Type B pancreatic cell (in vitro differentiated cells): ENCODE results near the gene RIPPLY2. TPM values are rescaled to one million over a fixed set of nuclear protein-coding genes. Genes with fewer than 3 reads are reported as not detected.

Experiments used
- DNase-seq: peaks from one replicate; pipeline ENCODE4 v3.0.0; 2021; ENCODE audit warnings: mixed read lengths; ENCODE audit not compliant: unreplicated experiment; ENCODE audit errors: extremely low spot score
- H3K27ac Mint-ChIP-seq: 2 replicates; pipeline ENCODE4 v1.8.0; 2021; ENCODE audit warnings: mild to moderate bottlenecking, mixed read lengths
- H3K27me3 Mint-ChIP-seq: 2 replicates; pipeline ENCODE4 v1.8.0; 2021; ENCODE audit warnings: mixed read lengths
- H3K36me3 Mint-ChIP-seq: 2 replicates; pipeline ENCODE4 v1.8.0; 2021; ENCODE audit warnings: mixed read lengths
- H3K4me1 Mint-ChIP-seq: one replicate; pipeline ENCODE4 v1.8.0; 2021; ENCODE audit warnings: mixed read lengths; ENCODE audit not compliant: unreplicated experiment
- H3K4me3 Mint-ChIP-seq: 2 replicates; pipeline ENCODE4 v1.8.0; 2021; ENCODE audit warnings: mild to moderate bottlenecking, mixed read lengths
- H3K9me3 Mint-ChIP-seq: 2 replicates; pipeline ENCODE4 v1.8.0; 2021; ENCODE audit warnings: mixed read lengths
- CTCF ChIP-seq: fragments of 200-600 bp; sonication (generic); conservative IDR thresholded peaks from 2 replicates; pipeline ENCODE4 v1.5.0; 2021; ENCODE audit warnings: antibody characterized with exemption, mild to moderate bottlenecking
- total RNA-seq: library from RNA; stranded (reverse); gene quantifications from 2 replicates; pipeline ENCODE4 v1.2.1, GENCODE V29; 2021; ENCODE audit warnings: low replicate concordance

RIPPLY2 gene
- total RNA-seq, 1 donor from 2014 or later = 1.8 TPM

GRCh38 chr6:83879746-83880145 lies 26.6 kb downstream of the RIPPLY2 start:
- H3K36me3 Mint-ChIP-seq = peaks cover 3% of the 10 kb centered on the region
- DNase-seq = no peak
- no peak overlapping the region for H3K27ac Mint-ChIP-seq
- H3K9me3 Mint-ChIP-seq = no peaks in the 10 kb centered on the region
- peaks cover 3% of the 10 kb centered on the region for H3K4me1 Mint-ChIP-seq
- H3K4me3 Mint-ChIP-seq = no peak overlapping the region
- H3K27me3 Mint-ChIP-seq = no peaks in the 10 kb centered on the region
- TF ChIP-seq CTCF = no peak

- H3K36me3 Mint-ChIP-seq = no peaks in the 10 kb centered on the region
- peaks cover 3% of the 10 kb centered on the region for H3K4me1 Mint-ChIP-seq
- no peak for DNase-seq
- H3K27ac Mint-ChIP-seq = no peak overlapping the region
- no peak overlapping the region for H3K4me3 Mint-ChIP-seq
- TF ChIP-seq CTCF = no peak
- no peaks in the 10 kb centered on the region for H3K9me3 Mint-ChIP-seq
- H3K27me3 Mint-ChIP-seq = no peaks in the 10 kb centered on the region
Observed at GRCh38 chr6:83883240-83883639, 30.1 kb downstream of the RIPPLY2 start.

GRCh38 chr6:83884523-83884922 lies 31.4 kb downstream of the RIPPLY2 start:
- TF ChIP-seq CTCF = peak; percentile 89
- no peaks in the 10 kb centered on the region for H3K27me3 Mint-ChIP-seq
- no peak for DNase-seq
- no peaks in the 10 kb centered on the region for H3K36me3 Mint-ChIP-seq
- H3K27ac Mint-ChIP-seq = no peak overlapping the region
- no peaks in the 10 kb centered on the region for H3K9me3 Mint-ChIP-seq
- peaks cover 3% of the 10 kb centered on the region for H3K4me1 Mint-ChIP-seq
- H3K4me3 Mint-ChIP-seq = no peak overlapping the region

- no peak overlapping the region for H3K4me3 Mint-ChIP-seq
- no peak overlapping the region for H3K27ac Mint-ChIP-seq
- H3K9me3 Mint-ChIP-seq = no peaks in the 10 kb centered on the region
- no peak for DNase-seq
- H3K27me3 Mint-ChIP-seq = no peaks in the 10 kb centered on the region
- H3K4me1 Mint-ChIP-seq = peaks cover 3% of the 10 kb centered on the region
- no peak for TF ChIP-seq CTCF
- H3K36me3 Mint-ChIP-seq = no peaks in the 10 kb centered on the region
Observed at GRCh38 chr6:83885984-83886383, 32.8 kb downstream of the RIPPLY2 start.

DNA sequence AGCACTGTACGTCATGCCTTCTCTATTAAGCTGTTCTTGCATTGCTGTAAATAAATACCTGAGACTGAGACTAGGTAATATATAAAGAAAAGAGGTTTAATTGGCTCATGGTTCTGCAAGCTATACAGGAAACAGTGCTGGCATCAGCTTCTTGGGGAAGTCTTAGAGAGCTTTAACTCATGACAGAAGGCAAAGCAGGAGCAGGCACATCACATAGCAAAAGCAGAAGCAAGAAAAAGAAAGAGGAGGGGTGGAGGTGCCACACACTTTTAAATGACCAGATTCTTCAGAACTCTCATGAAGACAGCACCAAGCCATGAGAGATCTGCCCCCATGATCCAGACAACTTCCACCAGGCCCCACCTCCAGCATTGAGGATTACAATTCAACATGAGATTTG lies 36.5 kb downstream of the RIPPLY2 start:
- no peak overlapping the region for H3K4me3 Mint-ChIP-seq
- no peaks in the 10 kb centered on the region for H3K36me3 Mint-ChIP-seq
- H3K9me3 Mint-ChIP-seq = no peaks in the 10 kb centered on the region
- no peak for TF ChIP-seq CTCF
- no peaks in the 10 kb centered on the region for H3K27me3 Mint-ChIP-seq
- H3K27ac Mint-ChIP-seq = no peak overlapping the region
- DNase-seq = no peak
- peaks cover 1% of the 10 kb centered on the region for H3K4me1 Mint-ChIP-seq

- no peak for TF ChIP-seq CTCF
- no peak for DNase-seq
- no peaks in the 10 kb centered on the region for H3K36me3 Mint-ChIP-seq
- no peak overlapping the region for H3K4me3 Mint-ChIP-seq
- no peak overlapping the region for H3K27ac Mint-ChIP-seq
- no peaks in the 10 kb centered on the region for H3K27me3 Mint-ChIP-seq
- H3K4me1 Mint-ChIP-seq = no peaks in the 10 kb centered on the region
- H3K9me3 Mint-ChIP-seq = no peaks in the 10 kb centered on the region
Observed at GRCh38 chr6:83890520-83890919, 37.4 kb downstream of the RIPPLY2 start.
